HFF-Myc (cell line): ENCODE measurements around the gene CACNA1C.

Experiments
- DNase-seq: peaks from one replicate; pipeline ENCODE4 v3.0.0-alpha.2; 2011; ENCODE audit warnings: low read depth; ENCODE audit errors: extremely low read depth
- H3K4me3 ChIP-seq: replicated peaks from 2 replicates; pipeline ENCODE4 v1.5.1; 2011; ENCODE audit warnings: low read depth, mild to moderate bottlenecking, control low read depth, low read length
- TF ChIP-seq, protein P1 (sequence below): IDR thresholded peaks from 2 replicates; pipeline ENCODE4 v1.5.1; 2012; ENCODE audit warnings: mild to moderate bottlenecking, low read depth, low read length, control low read depth; ENCODE audit errors: missing control alignments

The CACNA1C gene

DNA sequence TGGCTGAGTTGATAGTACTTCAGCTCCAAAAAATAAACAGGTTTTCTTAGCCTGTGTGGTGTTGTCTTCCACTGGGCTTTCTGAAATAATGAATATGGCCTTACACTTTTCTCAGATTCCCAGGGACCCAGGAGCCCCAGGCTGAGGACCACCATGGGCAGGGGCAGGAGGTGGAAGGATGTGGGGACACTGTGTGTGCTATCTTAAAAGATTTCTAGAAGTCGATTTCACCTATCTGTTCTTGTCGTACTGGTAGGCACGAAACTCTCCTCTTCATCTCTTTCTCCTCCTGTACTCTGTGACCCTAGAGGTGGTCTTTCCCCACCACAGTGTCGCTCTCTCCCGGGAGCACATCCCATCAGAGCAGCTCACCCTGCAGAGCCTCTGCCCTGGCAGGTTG, 634.3 kb downstream of the CACNA1C start:
- no peak for DNase-seq
- no peak overlapping the region for H3K4me3 ChIP-seq
- TF ChIP-seq, protein P1, sequence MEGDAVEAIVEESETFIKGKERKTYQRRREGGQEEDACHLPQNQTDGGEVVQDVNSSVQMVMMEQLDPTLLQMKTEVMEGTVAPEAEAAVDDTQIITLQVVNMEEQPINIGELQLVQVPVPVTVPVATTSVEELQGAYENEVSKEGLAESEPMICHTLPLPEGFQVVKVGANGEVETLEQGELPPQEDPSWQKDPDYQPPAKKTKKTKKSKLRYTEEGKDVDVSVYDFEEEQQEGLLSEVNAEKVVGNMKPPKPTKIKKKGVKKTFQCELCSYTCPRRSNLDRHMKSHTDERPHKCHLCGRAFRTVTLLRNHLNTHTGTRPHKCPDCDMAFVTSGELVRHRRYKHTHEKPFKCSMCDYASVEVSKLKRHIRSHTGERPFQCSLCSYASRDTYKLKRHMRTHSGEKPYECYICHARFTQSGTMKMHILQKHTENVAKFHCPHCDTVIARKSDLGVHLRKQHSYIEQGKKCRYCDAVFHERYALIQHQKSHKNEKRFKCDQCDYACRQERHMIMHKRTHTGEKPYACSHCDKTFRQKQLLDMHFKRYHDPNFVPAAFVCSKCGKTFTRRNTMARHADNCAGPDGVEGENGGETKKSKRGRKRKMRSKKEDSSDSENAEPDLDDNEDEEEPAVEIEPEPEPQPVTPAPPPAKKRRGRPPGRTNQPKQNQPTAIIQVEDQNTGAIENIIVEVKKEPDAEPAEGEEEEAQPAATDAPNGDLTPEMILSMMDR = no peak

DNA sequence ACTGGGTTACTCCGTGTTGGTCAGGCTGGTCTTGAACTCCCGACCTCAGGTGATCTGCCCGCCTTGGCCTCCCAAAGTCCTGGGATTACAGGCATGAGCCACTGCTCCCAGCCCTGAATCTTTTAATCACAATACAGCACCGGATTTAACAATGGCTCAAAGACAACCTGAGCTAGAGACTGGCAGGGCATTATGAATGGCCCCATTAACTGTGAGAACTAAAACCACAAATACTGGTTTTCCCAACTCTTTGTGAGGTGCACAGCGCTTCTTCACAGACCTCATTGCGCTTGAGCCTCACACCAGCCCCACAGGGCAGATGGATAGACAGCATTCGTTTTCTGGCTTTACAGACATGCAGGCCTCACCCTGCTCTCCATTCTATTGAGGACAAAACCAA, 634.9 kb downstream of the CACNA1C start:
- TF ChIP-seq, protein P1 = no peak
- H3K4me3 ChIP-seq = no peak overlapping the region
- DNase-seq = no peak

DNA sequence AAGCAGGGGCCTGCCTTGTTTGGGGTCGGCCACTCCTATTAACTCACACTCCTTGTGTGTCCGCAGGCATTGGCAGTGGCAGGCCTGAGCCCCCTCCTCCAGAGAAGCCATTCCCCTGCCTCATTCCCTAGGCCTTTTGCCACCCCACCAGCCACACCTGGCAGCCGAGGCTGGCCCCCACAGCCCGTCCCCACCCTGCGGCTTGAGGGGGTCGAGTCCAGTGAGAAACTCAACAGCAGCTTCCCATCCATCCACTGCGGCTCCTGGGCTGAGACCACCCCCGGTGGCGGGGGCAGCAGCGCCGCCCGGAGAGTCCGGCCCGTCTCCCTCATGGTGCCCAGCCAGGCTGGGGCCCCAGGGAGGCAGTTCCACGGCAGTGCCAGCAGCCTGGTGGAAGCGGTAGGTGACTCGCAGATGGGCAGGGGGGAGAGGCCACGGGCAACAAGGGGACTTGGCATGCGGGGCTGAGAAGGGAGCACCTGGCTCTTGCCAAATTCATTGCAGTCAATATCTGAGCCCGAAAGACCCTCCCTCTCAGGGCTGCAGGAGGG, 635.7 kb downstream of the CACNA1C start:
- TF ChIP-seq, protein P1 = no peak
- H3K4me3 ChIP-seq = no peak overlapping the region
- DNase-seq = no peak

DNA sequence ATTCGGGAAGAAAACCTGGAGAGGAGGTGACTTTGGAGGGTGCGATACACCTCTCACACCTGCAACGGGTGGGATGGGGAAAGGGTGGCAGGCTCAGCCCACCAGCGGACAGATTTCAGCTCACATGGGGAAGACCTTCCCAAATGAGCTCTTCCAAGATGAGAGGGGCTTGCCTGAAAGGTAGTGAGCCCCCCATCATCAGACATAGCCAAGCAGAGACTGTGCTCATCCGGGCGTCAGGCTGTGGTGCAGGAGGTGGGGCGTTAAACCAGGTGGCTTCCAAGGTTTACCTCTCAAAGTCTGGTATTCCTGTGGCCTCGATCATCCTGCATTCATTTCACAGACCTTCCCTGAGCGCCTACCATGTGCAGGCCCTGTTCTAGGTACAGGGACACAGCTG, 636.6 kb downstream of the CACNA1C start:
- TF ChIP-seq, protein P1 = no peak
- no peak for DNase-seq
- H3K4me3 ChIP-seq = no peak overlapping the region

DNA sequence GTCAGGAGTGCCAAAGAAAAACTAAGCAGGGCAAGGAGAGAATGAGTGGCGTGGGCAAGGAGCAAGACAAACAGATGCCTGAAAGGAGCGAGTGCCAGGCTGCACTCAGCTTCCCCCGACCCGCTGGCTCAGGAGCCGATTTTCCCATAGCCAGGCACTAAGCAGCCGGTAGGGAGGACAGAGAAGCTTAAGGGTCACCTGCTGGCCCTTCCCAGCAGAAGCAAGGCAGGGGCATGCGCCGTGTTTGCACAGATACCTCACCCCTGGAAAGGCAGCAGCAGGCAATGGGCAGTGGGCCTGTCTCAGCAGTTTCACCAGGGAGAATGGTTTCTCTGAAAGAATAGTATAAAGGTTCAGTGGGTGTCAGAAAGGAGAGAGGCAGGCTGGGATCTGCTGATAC, 637.1 kb downstream of the CACNA1C start:
- no peak overlapping the region for H3K4me3 ChIP-seq
- TF ChIP-seq, protein P1 = no peak
- DNase-seq = no peak

DNA sequence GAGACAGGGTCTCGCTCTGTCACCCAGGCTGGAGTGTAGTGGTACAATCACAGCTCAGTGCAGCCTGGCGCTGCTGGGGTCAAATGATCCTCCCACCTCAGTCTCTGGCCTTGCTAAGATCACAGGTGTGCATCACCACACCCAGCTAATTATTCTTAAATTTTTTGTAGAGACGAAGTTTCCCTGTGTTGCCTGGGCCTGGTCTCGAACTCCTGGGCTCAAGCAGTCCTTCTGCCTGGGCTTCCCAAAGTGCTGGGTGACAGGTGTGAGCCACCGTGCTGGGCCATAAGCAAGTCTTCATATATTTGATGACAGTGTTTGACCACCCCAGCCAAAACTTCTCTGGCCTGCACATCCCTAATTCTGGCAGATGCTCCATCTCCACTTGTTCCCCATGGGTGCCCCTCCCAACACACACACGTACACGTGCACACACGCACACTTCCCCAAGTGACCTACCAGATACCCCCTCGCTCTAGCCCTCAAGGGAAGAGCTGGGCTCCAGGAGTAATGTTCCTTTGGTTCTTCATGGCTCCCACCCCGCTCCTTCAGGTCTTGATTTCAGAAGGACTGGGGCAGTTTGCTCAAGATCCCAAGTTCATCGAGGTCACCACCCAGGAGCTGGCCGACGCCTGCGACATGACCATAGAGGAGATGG, 637.7 kb downstream of the CACNA1C start:
- H3K4me3 ChIP-seq = no peak overlapping the region
- no peak for DNase-seq
- TF ChIP-seq, protein P1 = no peak

DNA sequence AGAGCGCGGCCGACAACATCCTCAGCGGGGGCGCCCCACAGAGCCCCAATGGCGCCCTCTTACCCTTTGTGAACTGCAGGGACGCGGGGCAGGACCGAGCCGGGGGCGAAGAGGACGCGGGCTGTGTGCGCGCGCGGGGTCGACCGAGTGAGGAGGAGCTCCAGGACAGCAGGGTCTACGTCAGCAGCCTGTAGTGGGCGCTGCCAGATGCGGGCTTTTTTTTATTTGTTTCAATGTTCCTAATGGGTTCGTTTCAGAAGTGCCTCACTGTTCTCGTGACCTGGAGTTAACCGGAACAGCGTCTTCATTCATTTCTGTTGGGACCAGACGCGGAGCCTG, 638.2 kb downstream of the CACNA1C start:
- DNase-seq = no peak
- peak overlapping the region; percentile 35 for H3K4me3 ChIP-seq
- TF ChIP-seq, protein P1 = peak; percentile 15
